BJ (cell line): ENCODE measurements around the gene AIPL1. TPM values are rescaled to one million over a fixed set of nuclear protein-coding genes. Genes with fewer than 3 reads are reported as not detected.
"Not testable (repeated sequence)": the region's sequence is repeated elsewhere in the genome, so short reads cannot be mapped to it uniquely, and the experiment has no call there.

Experiments
- CTCF ChIA-PET: fragments of 350-600 bp; formaldehyde crosslinking; extraction: SDS; loops from one replicate; lab custom pipeline; 2021; ENCODE audit warnings: antibody characterized with exemption, inconsistent platforms; lab: Yijun Ruan, JAX
- POLR2A ChIA-PET: fragments of 300-600 bp; sonication (Branson Sonifier 250); formaldehyde crosslinking; extraction: SDS; loops from one replicate; lab custom pipeline; 2021; ENCODE audit warnings: antibody characterized with exemption; lab: Charles Lee
- DNase-seq: peaks from one replicate; pipeline ENCODE4 v3.0.0-alpha.2; 2011; ENCODE audit warnings: low read depth
- H3K27me3 ChIP-seq: 2 replicates; pipeline ENCODE4 v1.6.0; 2011; ENCODE audit warnings: low read length; ENCODE audit not compliant: control insufficient read depth, insufficient read depth
- H3K36me3 ChIP-seq: 2 replicates; pipeline ENCODE4 v1.5.1; 2011; ENCODE audit warnings: low read length; ENCODE audit not compliant: control insufficient read depth, insufficient read depth
- H3K4me3 ChIP-seq: 2 replicates; pipeline ENCODE4 v1.5.1; 2011; ENCODE audit warnings: low read depth, mild to moderate bottlenecking, control low read depth, low read length
- polyA minus RNA-seq: library from RNA; depleted of rRNA, polyadenylated mRNA; stranded (reverse); fragments of >200 nt; gene quantifications from 2 replicates; pipeline ENCODE4 v1.2.3, GENCODE V29; 2011; rRNA and poly(A)+ RNA removed
- polyA plus RNA-seq: library from polyadenylated mRNA; depleted of rRNA; stranded (reverse); fragments of >200 nt; gene quantifications from 2 replicates; pipeline ENCODE4 v1.2.3, GENCODE V29; 2011; rRNA removed
- TF ChIP-seq, protein P1 (sequence below): IDR thresholded peaks from 2 replicates; pipeline ENCODE4 v1.5.1; 2011; ENCODE audit warnings: low read depth, mild to moderate bottlenecking, control low read depth, inconsistent platforms, low read length, moderate library complexity; ENCODE audit not compliant: insufficient read depth

AIPL1 gene, protein sequence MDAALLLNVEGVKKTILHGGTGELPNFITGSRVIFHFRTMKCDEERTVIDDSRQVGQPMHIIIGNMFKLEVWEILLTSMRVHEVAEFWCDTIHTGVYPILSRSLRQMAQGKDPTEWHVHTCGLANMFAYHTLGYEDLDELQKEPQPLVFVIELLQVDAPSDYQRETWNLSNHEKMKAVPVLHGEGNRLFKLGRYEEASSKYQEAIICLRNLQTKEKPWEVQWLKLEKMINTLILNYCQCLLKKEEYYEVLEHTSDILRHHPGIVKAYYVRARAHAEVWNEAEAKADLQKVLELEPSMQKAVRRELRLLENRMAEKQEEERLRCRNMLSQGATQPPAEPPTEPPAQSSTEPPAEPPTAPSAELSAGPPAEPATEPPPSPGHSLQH
- polyA plus RNA-seq (not detected in 2 replicates), polyA minus RNA-seq (not detected in 2 replicates)

DNA sequence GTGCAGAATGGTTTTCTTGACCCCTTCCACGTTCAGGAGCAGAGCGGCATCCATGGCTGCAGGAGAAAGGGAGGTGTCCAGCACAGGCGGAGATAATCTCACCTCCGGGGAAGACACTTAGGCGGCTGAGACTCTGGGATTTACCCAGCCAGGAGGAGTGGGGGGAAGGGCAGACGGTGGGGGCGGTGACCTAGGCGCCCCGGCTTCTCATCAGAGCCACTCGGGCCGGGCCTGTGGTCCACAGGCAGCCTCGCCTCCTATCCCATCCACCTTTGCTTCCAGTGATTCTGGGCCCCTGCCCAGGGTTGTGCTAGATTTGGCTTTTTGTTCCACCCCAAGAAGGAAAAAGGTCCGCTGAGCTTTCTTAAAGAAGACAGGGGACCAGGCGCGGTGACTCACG is at the start of gene AIPL1:
Gene AIPL1, minus strand, starts transcription at position 71 of the 400 bp plus-strand sequence. Its CDS starts 17 bp downstream, at position 54.
- no peak within 1 kb of the TSS for H3K4me3 ChIP-seq
- DNase-seq: no peak
- no peaks in the 10 kb centered on the region for H3K36me3 ChIP-seq
- TF ChIP-seq, protein P1, sequence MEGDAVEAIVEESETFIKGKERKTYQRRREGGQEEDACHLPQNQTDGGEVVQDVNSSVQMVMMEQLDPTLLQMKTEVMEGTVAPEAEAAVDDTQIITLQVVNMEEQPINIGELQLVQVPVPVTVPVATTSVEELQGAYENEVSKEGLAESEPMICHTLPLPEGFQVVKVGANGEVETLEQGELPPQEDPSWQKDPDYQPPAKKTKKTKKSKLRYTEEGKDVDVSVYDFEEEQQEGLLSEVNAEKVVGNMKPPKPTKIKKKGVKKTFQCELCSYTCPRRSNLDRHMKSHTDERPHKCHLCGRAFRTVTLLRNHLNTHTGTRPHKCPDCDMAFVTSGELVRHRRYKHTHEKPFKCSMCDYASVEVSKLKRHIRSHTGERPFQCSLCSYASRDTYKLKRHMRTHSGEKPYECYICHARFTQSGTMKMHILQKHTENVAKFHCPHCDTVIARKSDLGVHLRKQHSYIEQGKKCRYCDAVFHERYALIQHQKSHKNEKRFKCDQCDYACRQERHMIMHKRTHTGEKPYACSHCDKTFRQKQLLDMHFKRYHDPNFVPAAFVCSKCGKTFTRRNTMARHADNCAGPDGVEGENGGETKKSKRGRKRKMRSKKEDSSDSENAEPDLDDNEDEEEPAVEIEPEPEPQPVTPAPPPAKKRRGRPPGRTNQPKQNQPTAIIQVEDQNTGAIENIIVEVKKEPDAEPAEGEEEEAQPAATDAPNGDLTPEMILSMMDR: no peak
- peaks cover 4% of the 10 kb centered on the region for H3K27me3 ChIP-seq
- ChIA-PET POLR2A (no interaction called here), CTCF (interaction anchor here (1.3 to 3.9 kb wide), 10 partner anchors 9 to 1185 kb away, joined by 3 to 40 read pairs (median 8); partner anchors contain the start of gene PIMREG)

DNA sequence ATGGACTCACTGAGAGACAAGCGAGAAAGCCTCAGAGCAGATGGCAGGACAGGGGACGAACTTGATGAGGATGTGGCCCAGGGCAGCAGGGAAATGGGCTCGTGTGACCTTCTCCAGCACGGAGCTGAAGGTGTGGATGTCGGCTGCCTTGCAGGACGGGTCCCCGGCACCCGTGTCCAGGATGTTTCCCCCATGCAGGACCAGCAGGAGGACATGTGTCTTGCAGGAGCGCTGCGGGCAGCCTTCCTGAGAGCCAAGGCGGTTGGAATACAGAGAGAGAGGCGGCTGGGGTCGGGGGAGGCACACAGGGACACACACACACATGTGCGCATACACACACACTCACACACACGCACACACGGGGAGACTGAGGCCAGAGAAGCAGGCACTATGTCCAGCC is 48.6 kb upstream of the AIPL1 start:
- TF ChIP-seq, protein P1: no peak
- ChIA-PET POLR2A (no interaction called here), CTCF (interaction anchor here (1.2 to 1.3 kb wide), 2 partner anchors 9 to 10 kb away, joined by 3 to 5 read pairs; no protein-coding TSS in a partner anchor)
- DNase-seq: no peak
- Histone ChIP-seq H3K4me3 (no peak overlapping the region), H3K27me3 (peaks cover 1% of the 10 kb centered on the region; the same call in 1 of the 2 replicates), H3K36me3 (no peaks in the 10 kb centered on the region)

DNA sequence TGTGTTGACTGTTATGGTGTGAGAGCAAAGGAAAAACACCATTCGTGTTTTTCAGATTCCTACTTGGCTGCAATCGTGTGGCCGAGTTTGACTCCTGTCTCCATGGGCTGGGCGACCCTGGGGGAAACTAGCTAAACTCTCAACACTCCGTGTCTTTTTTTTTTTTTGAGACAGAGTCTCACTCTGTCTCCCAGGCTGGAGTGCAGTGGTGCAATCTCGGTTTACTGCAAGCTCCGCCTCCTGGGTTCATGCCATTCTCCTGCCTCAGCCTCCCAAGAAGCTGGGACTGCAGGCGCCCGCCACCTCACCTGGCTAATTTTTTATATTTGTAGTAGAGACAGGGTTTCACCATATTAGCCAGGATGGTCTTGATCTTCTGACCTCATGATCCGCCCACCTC is 47.9 kb upstream of the AIPL1 start:
- DNase-seq, H3K4me3 ChIP-seq, H3K27me3 ChIP-seq, H3K36me3 ChIP-seq, POLR2A ChIA-PET: not testable (repeated sequence)
- CTCF ChIA-PET: interaction anchor here (1.8 kb wide), 1 partner anchor 9 kb away, joined by 17 read pairs; no protein-coding TSS in a partner anchor

DNA sequence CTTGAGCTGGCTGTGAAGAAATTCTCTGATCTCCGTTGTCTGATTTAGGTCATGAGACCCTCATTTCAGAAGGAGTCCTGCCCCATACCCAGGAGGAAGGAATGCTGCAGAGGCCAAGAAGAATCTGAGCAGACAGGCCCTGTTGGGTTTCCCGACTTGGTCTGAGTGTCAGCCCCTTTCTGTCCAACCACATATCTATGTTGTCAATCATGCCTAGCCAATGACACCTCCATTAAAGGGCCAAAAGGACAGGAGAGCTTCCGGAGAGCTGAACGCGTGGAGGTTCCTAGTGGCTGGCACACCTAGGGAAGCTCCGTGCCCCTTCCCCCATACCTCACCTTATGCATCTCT is 47.2 kb upstream of the AIPL1 start:
- no peaks in the 10 kb centered on the region for H3K36me3 ChIP-seq
- H3K27me3 ChIP-seq: peaks cover 1% of the 10 kb centered on the region; the same call in 1 of the 2 replicates
- DNase-seq: no peak
- no peak overlapping the region for H3K4me3 ChIP-seq
- TF ChIP-seq, protein P1: no peak
- ChIA-PET POLR2A (no interaction called here), CTCF (interaction anchor here (1.8 kb wide), 1 partner anchor 9 kb away, joined by 17 read pairs; no protein-coding TSS in a partner anchor)

DNA sequence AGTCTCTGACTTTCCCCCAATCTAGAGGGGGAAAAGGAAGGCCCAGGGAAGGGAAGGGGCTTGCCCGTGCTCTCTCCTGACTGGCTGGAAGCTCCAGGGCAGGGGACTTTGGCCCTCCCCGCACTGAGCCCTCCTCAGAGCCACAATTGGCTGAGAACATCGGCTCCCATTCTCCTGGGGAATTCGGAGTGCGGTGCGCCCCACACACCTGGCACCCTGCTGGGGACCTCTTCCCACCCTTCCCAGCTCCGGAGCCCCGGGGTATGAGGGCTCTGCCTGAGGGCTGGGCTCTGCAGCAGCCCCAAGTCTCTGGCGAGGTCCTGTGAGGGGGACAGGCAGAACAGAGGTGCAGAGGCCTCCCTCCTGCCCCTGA is 45.4 kb upstream of the AIPL1 start:
- no peak for DNase-seq
- TF ChIP-seq, protein P1: no peak
- CTCF ChIA-PET: interaction anchor here (1.2 to 1.4 kb wide), 2 partner anchors 8 to 18 kb away, joined by 3 read pairs; no protein-coding TSS in a partner anchor
- H3K4me3 ChIP-seq: no peak overlapping the region
- peaks cover 1% of the 10 kb centered on the region; the same call in 1 of the 2 replicates for H3K27me3 ChIP-seq
- no peaks in the 10 kb centered on the region for H3K36me3 ChIP-seq
- POLR2A ChIA-PET: no interaction called here
